Measurements from ENCODE around the gene DCX.
"Not testable (repeated sequence)": the region's sequence is repeated elsewhere in the genome, so short reads cannot be mapped to it uniquely, and the experiment has no call there.

Gene DCX

GRCh38 chrX:111365770-111366325 lies 46.1 kb downstream of the DCX start:
- no peak for FAIRE-seq

DNA sequence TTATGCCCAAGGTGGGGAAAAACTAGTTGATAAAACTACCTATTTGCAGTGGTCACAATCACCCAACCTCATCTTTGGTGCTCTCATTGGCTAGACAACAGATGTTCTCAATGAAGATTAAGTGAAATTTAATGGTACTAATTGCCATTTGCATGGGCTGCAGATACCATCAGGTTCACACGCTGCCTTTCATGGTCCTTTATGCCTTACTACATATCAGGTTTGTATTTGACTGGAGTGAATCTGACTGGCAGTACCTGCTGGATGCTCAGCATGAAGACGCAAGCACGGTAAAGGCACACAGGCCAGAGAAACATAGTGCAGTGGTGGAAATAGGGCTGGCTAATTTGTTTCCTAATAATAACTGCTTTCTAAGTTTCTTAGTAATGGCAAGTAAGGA lies 48.3 kb downstream of the DCX start:
- no peak for FAIRE-seq

- no peak for FAIRE-seq
These were observed 50.2 kb downstream of the DCX start for GRCh38 chrX:111361751-111362150.

DNA sequence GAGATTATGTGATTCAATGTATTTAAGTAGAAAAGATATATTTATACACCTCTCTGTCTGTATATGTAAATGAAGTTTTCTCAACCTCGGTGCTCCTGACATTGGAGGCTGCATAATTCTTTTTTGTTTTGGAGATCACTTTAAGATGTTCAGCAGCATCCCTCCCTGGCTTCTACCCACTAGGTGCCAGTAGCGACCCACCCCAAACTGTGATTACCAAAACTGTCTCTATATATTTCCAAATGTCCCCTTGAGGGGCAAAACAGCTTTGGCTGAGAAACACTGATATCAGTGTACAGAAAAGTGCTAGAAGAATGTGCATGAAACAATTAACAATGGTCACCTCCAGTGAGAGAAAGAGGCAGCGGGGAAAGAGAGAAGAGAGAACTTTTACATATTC lies 51.2 kb downstream of the DCX start:
- FAIRE-seq = no peak

GRCh38 chrX:111355523-111356115 lies 56.4 kb downstream of the DCX start:
- no peak for FAIRE-seq

- FAIRE-seq = no peak
These were observed 57.5 kb downstream of the DCX start for GRCh38 chrX:111354496-111354895.

DNA sequence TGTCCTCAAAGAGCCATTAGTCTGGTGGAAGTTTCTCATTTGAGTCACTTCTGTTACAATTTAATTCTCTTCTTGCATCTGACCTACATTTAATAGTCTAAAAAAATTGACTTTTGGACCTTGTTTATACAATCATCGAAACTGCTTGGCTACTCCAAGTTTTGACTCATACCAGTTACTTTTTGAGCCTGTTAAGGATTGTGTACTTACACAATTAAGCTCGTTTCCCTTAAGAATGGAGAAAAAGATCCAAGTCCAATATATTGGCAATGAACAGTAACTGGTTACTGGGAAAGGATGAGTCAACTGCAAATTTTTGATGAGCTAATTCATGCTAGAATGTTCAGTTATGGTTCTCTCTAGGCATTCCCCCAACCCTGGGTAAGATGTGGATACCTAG lies 58.2 kb downstream of the DCX start:
- FAIRE-seq = no peak

DNA sequence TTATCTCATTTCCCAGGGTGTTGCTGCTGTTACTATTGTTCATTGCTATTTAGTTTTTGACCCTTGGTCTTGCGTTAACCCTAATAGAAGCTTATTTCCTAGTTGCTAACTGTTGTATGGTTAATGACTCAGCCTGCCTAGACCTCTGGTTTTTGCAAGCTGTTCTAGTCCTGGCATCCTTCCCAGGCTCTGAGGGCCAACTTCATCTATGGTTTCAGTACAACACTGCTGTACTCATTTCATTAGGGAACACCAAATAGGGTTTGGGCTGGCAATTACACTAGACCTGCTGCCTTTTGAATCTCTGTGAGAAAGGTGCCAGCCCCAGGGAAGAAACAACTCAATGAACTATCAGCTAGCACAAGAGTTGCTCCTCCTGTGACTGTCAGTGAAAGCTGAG lies 59.6 kb downstream of the DCX start:
- FAIRE-seq = no peak

DNA sequence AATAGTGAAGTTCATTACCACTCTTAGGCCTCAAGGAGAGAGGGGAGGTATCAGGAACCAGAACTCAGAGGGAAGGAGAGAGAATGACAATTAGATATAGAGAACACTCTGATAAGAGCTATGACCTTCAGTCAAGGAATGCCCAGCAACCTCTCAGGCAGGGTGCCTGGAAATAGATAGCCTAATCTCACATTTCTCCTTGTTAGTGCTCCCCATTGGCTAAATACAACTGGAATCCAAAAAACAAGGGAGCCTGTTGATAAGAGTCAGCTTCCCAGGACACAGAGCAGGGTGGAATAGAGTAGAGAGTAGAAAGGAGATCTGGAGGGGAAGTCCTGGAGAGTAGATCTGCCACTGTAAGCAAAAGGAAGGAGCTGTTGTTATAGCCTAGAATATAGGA lies 62.1 kb downstream of the DCX start:
- no peak for FAIRE-seq

DNA sequence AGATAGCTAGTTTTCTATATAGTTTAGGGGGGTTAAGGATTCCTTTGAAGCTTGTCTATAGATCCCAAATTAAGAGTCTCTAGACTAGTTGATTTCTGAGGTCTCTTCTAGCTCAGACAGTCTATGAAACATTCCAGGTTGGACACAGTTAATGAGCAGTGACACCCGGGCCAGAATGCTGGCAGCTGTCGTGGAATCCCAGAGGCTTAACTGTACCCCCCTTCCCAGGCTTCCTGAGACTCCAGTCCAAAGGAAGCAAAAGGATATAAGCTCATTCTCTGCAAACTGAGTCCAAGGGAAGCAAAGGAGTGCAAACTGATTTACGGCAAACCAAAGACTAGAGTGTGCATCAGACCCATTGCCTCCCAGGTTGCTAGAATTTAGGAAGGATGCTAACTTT lies 62.9 kb downstream of the DCX start:
- no peak for FAIRE-seq

- no peak for FAIRE-seq
These were observed 63.6 kb downstream of the DCX start for GRCh38 chrX:111348429-111348828.

DNA sequence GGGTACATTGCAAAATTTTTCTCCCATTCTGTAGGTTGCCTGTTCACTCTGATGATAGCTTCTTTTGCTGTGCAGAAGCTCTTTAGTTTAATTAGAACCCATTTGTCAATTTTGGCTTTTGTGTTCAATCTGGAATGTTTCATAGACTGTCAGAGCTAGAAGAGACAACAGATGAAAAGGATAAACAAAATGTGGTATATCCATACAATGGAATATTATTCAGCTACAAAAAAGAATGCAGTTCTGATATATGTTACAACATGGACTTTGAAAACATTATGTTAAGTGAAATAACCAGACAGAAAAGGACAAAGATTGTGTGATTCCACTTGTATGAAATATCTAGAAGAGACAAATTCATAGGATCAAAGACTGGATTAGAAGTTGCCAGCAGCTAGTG lies 65.8 kb downstream of the DCX start:
- FAIRE-seq = not testable (repeated sequence)

- no peak for FAIRE-seq
These were observed 71.9 kb downstream of the DCX start for GRCh38 chrX:111340054-111340453.

GRCh38 chrX:111339212-111339611 lies 72.8 kb downstream of the DCX start:
- no peak for FAIRE-seq

DNA sequence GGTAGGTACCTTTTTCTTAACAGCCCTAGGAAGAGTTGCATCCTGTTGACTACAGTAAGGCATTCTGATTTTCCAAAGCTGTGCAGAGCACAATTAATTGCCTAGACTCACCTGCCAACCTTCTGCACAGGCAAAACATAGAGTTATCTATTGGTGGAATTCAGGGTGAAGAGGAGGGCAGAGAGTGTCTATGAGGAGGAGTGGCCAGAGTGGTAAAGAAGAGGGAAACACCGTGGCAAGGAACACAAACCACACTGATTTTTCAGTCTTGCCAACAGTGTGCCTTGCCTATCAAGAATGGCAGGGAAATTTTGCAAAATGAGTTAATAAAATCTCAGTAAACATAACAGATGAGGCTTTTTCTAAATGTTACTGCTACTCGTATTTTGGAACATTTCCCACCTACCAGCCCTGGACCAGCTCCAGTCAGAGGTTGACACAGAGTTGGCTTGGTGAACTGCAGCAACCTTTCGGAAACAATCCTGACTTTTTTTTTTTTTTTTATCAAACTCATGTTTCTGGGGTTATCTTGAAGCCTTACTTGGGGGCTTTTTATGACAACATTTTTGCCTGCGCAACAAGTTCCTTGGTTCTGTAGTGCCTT lies 73.8 kb downstream of the DCX start:
- no peak for FAIRE-seq

DNA sequence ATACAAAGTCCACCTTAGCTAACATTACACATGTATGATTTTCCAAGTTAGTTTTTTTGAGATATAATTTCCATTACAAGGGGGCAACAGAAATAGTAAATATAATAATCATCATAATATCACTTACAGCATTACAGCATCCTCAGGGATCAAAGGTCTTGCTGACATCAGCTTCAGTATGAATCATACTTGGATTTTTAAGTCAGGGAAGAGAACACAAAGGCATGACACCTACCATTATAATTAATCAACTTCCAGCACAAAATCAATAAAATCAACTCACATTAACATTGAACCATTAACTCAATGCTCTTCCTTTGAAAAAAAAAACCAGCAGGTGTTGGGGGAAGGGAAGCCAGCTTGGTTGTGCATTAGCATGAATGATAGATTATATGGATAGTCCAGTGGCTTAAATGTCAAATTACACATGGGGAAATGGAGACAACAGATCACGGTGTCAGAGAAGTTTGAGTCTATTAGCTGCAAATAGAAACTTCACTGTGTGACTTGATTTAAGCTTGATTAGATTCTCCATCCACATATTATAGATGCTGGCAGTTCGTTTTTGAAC lies 74.8 kb downstream of the DCX start:
- FAIRE-seq = no peak

DNA sequence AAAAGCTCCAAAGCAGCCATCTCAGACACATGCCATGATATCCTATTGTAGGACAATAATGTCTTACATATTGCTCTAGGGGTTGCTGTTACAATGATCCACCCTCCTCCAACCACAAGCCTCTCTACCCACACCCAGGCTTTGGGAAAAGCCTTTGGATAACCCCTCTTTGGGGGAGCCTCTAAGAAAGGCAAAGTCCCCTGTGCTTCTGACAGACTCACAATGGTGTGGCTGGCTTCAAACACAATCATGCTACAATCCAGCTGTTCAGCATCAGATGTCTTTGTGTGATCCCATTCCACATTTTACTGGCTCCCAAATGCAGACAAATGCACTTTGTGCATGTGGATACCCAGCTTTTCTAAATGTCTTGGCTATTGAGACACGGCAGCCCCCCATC lies 75.9 kb downstream of the DCX start:
- no peak for FAIRE-seq

GRCh38 chrX:111329370-111329769 lies 82.6 kb downstream of the DCX start:
- no peak for FAIRE-seq

GRCh38 chrX:111328858-111329257 lies 83.1 kb downstream of the DCX start:
- FAIRE-seq = no peak

- FAIRE-seq = no peak
These were observed 89.6 kb downstream of the DCX start for GRCh38 chrX:111322231-111322855.

GRCh38 chrX:111319451-111319850 lies 92.5 kb downstream of the DCX start:
- FAIRE-seq = no peak

DNA sequence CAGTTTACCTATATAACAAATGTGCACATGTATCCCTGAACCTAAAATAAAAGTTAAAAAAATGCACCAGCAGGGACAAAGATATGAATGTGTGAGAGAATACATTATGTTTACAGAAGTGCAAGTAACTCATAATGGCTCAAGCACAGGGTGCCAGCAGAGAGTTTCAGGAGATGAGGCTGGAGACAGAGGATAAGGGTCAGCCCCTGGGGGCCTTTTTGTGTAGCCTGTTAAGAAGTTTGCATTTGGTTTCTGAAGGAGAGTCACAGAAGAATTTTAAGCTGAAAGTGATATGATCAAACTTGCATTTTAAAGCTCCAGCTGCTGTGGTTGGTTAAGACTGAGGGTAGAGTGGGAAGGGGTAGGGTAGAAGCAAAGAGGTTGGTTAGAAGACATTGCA lies 93.1 kb downstream of the DCX start:
- no peak for FAIRE-seq

DNA sequence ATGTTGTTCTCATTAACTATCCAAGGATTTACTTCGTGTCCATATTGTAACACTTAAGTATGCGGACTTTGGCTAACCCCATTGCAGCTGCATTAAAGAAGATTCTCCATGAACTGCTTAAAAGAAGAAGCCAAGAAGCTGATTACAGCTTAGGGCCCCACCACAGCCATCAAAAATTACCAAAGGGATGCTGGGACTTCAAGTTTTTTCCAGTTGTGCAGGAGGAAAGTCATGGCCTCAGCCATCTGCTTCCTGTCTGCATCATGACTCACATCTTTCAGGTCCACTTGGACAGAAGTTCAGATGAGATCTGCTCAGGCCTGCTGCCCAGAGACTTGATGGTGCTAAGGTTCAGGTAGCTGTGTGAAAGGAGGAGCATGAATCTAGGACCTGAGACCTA lies 102.9 kb downstream of the DCX start:
- no peak for FAIRE-seq

GRCh38 chrX:111308039-111308438 lies 104.0 kb downstream of the DCX start:
- no peak for FAIRE-seq
